AG09309 (cell line): ENCODE results near the gene ATP5PB.

Source experiments
- DNase-seq: peaks from one replicate; pipeline ENCODE4 v3.0.0-alpha.2; 2010; ENCODE audit warnings: low read depth
- H3K4me3 ChIP-seq: 2 replicates; pipeline ENCODE4 v1.5.1; 2011; ENCODE audit warnings: mild to moderate bottlenecking, low read depth, low read length, moderate library complexity; ENCODE audit not compliant: control insufficient read depth
- CTCF ChIP-seq: IDR thresholded peaks from 2 replicates; pipeline ENCODE4 v1.5.1; 2011; ENCODE audit warnings: mild to moderate bottlenecking, low read depth, low read length, inconsistent platforms; ENCODE audit not compliant: insufficient read depth, control insufficient read depth; ENCODE audit errors: missing control alignments

The ATP5PB gene

GRCh38 chr1:111481387-111482221 is 32.3 kb downstream of the ATP5PB start:
- H3K4me3 ChIP-seq = no peak overlapping the region
- peak; percentile 87 for TF ChIP-seq CTCF
- DNase-seq = no peak

GRCh38 chr1:111483166-111483565 is 33.9 kb downstream of the ATP5PB start:
- no peak for DNase-seq
- TF ChIP-seq CTCF = no peak
- H3K4me3 ChIP-seq = no peak overlapping the region

DNA sequence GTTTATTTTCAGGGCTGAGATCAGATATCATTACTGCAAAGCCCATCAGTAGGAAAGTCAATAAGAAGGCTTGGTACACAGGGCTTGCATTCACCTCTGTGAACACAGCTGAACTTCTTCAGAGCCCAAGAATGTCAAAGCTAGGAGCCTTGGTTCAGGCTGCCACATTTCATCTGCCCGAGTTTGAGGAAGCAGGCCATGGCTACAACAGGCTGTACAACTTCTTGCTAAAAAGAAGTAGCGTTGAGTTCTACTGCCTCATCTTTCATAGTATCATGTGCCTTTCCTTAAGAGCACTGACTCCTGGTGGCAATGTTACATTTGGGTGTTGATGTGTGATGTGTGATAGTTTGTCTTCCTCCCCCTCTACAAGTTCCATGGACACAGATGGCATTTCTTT is 34.6 kb downstream of the ATP5PB start:
- no peak for DNase-seq
- TF ChIP-seq CTCF = no peak
- no peak overlapping the region for H3K4me3 ChIP-seq

- no peak for TF ChIP-seq CTCF
- DNase-seq = no peak
- H3K4me3 ChIP-seq = no peak overlapping the region
Observed at GRCh38 chr1:111484391-111485026, 35.2 kb downstream of the ATP5PB start.

GRCh38 chr1:111486431-111486830 is 37.2 kb downstream of the ATP5PB start:
- TF ChIP-seq CTCF = no peak
- no peak overlapping the region for H3K4me3 ChIP-seq
- DNase-seq = no peak

GRCh38 chr1:111487133-111487532 is 37.9 kb downstream of the ATP5PB start:
- DNase-seq = no peak

More at GRCh38 chr1:111487133-111487532, 37.9 kb downstream of the ATP5PB start:
- no peak for TF ChIP-seq CTCF
- H3K4me3 ChIP-seq = no peak overlapping the region
